NCI-H446 (cell line): ENCODE data around the gene ZNF600.
"Not testable (repeated sequence)": the region's sequence is repeated elsewhere in the genome, so short reads cannot be mapped to it uniquely, and the experiment has no call there.

Experiments used
- DNase-seq, 2 experiments: peaks; one replicate each; lab custom pipeline; 2025; lab: John Stamatoyannopoulos, UW

Gene ZNF600

GRCh38 chr19:52786464-52787354 is at the start of gene ZNF600:
Gene ZNF600 (minus strand): TSS chr19:52786791. CDS start chr19:52778888, 7,903 bp downstream.
- not testable (repeated sequence) for DNase-seq

DNA sequence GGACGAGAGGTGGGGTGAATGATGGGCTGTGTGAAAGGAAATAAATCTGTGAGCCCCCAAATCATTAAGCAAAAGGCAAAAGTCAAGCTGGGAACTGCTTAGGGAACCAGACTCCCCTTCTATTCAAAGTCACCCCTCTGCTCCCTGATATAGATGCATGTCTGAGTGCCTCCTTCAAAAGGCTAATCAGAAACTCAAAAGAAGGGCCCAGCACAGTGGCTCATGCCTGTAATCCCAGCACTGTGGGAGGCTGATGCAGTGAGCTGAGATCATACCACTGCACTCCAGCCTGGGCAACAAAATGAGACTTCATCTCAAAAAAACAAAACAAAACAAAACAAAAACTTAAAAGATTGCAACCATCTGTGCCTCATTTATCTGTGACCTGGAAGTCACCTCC is 47.7 kb upstream of the ZNF600 start:
- DNase-seq = not testable (repeated sequence)

DNA sequence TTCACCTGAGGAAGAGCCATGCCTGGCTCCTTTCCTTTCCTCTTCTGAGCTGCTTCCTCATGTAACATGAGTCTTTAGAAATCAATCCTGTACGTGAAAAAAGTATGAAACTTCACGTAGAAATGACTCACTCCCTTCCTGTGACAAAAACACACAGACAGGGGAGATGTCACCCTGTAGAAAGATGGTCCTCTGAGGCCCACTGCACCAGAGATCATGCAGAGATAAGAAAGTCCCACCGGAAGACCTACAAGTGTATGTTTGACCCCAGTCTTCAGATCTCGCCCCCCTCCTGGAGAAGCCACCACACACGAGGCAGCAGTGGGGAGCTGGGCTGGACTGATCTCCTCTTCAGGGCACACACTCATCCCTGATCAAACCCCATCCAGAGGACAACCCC is 47.0 kb upstream of the ZNF600 start:
- not testable (repeated sequence) for DNase-seq

- not testable (repeated sequence) for DNase-seq
Observed at GRCh38 chr19:52829866-52830265, 43.3 kb upstream of the ZNF600 start.

DNA sequence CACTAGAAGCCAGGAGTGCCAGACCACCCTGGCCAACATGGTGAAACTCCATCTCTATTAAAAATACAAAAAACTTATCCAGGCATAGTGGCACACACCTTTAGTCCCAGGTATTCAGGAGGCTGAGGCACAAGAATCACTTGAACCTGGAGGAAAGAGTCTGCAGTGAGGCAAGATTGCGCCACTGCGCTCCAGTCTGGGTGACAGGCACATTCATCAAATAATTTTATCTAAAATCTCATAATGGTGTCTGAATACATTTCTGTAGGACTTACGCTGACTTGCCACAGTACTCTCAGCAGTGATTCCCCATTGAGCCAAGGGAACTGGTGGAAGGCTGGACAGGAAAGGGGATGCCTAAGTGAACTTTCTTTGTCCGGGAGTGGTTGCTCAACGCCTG is 39.2 kb upstream of the ZNF600 start:
- DNase-seq = no peak

- DNase-seq = no peak
Observed at GRCh38 chr19:52823676-52824075, 37.1 kb upstream of the ZNF600 start.

GRCh38 chr19:52821204-52821960 is 34.8 kb upstream of the ZNF600 start, which contains the start of gene ZNF28:
Gene ZNF28 (minus strand): TSS chr19:52821633. CDS start chr19:52817958, 3,675 bp downstream.
- not testable (repeated sequence) for DNase-seq

GRCh38 chr19:52820472-52821203 is 34.0 kb upstream of the ZNF600 start:
- DNase-seq = not testable (repeated sequence)

DNA sequence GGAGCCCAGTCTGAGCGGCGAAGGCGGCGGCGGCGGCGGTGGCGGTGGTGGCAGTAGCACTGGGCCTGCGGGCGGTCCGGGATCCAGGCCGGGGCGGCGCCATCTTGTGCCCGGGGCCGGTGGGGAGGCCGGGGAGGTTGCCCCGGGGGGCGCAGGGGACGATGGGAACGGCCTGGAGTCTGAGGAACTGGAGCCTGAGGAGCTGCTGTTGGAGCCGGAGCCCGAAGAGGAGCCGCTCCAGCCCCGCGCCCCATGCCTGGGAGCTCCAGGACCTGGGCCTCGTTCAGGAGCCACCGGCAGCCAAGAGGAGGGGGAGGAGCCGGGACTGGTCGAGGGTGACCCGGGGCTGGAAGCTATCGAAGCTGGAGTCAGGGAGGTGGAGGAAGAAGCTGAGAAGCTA is 23.2 kb upstream of the ZNF600 start:
- no peak for DNase-seq

DNA sequence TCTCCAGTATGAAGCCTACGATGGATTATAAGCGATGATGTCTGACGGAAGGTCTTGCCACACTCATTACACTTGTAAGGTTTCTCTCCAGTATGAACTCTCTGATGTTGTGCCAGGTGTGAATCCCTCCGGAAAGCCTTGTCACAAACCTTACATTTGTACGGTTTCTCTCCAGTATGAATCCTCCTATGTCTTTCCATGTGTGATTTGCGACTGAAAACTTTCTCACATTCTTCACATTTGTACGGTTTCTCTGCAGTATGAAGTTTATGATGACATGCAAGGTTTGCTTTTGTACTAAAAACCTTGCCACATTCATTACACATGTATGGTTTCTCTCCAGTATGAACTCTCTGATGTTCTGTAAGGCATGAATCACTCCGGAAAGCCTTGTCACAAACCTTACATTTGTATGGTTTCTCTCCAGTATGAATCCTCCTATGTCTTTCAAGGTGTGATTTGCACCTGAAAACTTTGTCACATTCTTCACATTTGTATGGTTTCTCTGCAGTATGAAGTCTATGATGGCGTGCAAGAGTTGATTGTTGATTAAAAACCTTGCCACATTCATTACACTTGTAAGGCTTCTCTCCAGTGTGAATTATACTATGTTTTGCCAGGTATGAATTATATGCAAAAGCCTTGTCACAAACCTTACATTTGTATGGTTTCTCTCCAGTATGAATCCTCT is 13.5 kb upstream of the ZNF600 start:
- not testable (repeated sequence) for DNase-seq

DNA sequence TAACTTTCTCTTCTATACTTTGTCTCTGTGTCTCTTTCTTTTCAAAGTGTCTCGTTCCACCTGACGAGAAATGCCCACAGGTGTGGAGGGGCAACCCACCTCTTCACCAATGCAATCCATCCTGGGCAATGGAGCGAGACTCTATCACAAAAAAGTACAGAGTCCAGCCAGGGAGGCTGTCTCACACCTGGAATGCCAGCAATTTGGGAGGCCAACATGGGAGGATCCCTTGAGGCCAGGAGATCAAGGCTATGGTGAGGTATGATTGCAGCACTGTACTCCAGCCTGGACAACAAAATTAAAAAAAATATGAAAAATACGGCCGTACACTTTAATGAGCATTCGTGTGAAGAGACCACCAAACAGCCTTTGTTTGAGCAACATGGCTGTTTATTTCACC is 2.8 kb upstream of the ZNF600 start:
- DNase-seq = no peak

GRCh38 chr19:52786078-52786463 is 520 bp downstream of the ZNF600 start:
- DNase-seq = no peak

DNA sequence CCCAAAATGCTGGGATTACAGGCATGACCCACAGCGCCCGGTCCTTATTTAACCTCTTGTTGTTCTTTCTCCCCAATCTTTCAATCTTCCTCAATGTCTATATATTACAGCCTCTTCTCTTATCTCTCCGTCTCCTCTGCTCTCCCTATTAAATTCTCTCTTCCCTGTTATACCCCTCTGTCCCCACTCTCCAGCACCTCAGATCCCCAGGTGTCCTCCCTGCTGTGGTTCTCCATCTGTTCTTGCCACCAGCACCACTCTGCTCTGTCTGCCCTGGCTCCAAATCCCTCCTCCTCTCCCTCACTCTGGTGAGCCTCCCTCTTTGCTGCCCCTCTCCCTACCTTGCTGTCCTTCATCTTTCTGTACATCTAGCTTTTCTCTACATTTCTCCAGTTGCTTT is 1.1 kb downstream of the ZNF600 start:
- DNase-seq = no peak

DNA sequence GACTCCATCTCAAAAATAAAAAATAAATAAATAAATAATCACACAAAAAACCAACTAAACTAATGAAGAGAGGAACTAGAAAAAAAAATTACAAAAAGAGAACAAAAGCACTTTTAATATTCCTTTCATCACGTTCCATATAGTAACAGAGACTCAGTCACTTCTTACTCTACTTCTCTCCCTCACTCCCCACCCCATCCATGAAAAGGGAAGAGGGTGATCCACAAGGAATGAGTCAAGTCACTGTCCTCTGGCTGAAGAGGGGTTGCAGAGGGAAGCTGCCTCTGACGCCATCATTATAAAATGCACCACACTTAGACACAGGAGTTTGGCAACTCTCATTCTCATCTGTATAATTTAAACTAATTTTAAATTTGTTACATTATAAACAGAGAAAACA is 3.7 kb downstream of the ZNF600 start:
- not testable (repeated sequence) for DNase-seq

GRCh38 chr19:52778811-52779210 is 7.8 kb downstream of the ZNF600 start:
- DNase-seq = no peak

DNA sequence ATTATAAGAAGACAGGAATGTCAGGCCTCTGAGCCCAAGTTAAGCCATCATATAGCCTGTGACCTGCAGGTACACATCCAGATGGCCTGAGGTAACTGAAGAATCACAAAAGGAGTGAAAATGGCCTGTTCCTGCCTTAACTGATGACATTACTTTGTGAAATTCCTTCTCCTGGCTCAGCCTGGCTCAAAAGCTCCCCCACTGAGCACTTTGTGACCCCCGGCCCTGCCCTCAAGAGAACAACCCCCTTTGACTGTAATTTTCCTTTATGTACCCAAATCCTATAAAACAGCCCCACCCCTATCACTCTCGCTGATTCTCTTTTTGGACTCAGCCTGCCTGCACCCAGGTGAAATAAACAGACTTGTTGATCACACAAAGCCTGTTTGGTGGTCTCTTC is 30.1 kb downstream of the ZNF600 start:
- not testable (repeated sequence) for DNase-seq

DNA sequence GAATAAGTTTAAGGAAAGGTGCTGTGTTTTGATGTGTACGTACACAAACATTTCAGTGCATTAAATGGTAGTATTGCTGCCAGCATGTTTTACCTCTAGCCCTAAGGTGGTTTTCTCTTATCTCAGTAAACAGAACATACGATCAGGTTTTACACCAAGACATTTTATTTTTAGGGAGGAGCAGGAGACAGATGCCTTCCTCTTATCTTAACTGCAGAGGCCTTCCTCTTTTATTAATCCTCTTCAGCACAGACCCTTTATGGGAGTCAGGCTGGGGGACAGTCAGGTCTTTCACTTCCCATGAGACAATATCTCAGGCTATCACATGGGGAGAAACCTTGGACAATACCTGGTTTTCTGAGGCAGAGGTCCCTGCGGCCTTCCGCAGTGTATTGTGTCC is 36.8 kb downstream of the ZNF600 start:
- DNase-seq = no peak

DNA sequence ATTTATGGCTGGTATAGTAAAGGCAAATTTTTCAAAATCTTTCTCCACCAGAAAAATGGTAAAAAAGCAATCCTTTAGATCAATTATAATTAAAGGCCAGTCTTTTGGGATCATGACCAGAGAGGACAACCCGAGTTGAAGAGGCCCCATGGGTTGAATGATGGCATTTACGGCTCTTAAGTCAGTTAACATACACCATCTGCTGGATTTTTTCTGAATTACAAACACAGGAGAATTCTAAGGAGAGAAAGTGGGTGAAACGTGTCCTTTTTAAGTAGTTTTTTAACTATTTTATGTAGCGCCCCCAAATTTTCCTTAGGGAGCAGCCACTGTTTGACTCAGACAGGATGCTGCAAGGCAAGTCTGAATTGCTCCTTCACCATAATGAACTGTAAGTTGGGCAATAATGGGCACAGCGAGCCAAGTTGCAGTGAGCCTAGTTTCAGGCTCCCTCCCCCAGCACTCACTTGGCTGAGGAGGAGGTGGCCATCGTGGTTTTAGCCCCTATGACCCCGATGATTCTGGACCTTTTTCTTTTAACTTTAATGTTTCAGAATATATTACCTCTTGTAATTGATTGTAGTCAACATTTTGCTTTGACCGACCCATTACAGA is 38.1 kb downstream of the ZNF600 start:
- DNase-seq = no peak

DNA sequence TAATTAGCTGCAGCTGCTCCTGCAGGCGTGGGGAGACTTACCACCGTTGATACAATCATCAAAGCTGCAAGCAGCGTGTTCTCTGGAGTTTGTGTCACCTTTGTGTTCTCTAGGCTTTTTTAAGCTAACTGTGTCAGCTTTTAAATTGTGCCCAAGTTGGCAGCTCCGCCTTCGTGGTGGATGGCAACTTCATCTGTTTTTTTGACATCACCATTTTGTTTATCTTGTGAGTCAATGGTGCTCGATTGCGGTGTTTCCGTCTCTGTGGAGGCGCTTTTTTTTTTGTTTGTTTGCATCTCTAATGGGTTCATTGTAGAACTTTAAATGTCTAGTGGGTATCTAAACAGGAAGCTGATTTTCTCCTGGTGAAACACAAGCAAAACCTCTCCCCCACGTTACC is 40.7 kb downstream of the ZNF600 start:
- not testable (repeated sequence) for DNase-seq

GRCh38 chr19:52743091-52743490 is 43.5 kb downstream of the ZNF600 start:
- DNase-seq = no peak

DNA sequence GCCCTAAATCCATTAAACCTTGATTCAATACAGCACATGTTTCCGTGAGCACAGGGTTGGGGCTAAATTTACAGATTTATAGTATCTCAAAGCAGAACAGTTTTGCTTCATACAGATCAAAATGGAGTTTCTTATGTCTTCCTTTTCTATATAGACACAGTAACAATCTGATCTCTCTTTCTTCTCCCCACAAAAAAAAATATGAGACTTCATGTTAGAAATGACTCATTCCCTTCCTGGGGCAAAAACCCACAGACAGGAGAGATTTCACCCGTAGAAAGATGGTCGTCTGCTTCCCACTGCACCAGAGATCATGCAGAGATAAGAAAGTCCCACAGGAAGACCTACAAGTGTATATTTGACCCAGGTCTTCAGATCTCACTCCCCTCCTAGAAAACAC is 44.1 kb downstream of the ZNF600 start:
- DNase-seq = no peak
